Gastroesophageal sphincter (tissue), 4 donors: ENCODE results near the gene PIK3R2. TPM values are rescaled to one million over a fixed set of nuclear protein-coding genes. Genes with fewer than 3 reads are reported as not detected.
A peak's percentile ranks its signal among the peaks of the same experiment; 100 is the strongest.
"Not testable (repeated sequence)": the region's sequence is repeated elsewhere in the genome, so short reads cannot be mapped to it uniquely, and the experiment has no call there.

Experiments
- ATAC-seq: fragments of 150-250 bp; one replicate; pipeline ENCODE4 v1.9.1; 2016; ENCODE audit warnings: mild to moderate bottlenecking, moderate library complexity
- H3K27ac ChIP-seq, 4 donors: fragments of 200-600 bp; sonication (generic) in 3 of 4; 1 replicate in 3 of 4; 2 replicates in 1 of 4; pipeline ENCODE4 v1.5.1; 2016 to 2019
- H3K27me3 ChIP-seq: fragments of 200-600 bp; sonication (generic); one replicate; pipeline ENCODE4 v1.5.1; 2019
- H3K36me3 ChIP-seq, 2 donors: fragments of 200-600 bp; sonication (generic); one replicate each; pipeline ENCODE4 v1.5.1; 2019; ENCODE audit warnings: control low read depth in 1 of 2
- H3K4me1 ChIP-seq, 3 donors: fragments of 200-600 bp; sonication (generic); 1 replicate in 2 of 3; 2 replicates in 1 of 3; pipeline ENCODE4 v1.5.1; 2016 to 2019; ENCODE audit warnings: control low read depth in 2 of 3
- H3K4me3 ChIP-seq, 2 donors: fragments of 200-600 bp; sonication (generic); one replicate each; pipeline ENCODE4 v1.5.1; 2019; ENCODE audit warnings: mild to moderate bottlenecking in 1 of 2, moderate library complexity in 1 of 2
- H3K9me3 ChIP-seq, 3 donors: fragments of 200-600 bp; sonication (generic); one replicate each; pipeline ENCODE4 v1.5.1; 2017 to 2019; ENCODE audit warnings: control low read depth in 2 of 3
- CTCF ChIP-seq, 4 experiments: fragments of 200-600 bp in 2 of 4; fragments of 450-650 bp in 2 of 4; sonication (generic) in 1 of 4; IDR thresholded peaks; one replicate each; pipeline ENCODE4 v1.5.1; 2017 to 2019; ENCODE audit warnings: antibody characterized with exemption in 4 of 4, mild to moderate bottlenecking in 2 of 4, moderate library complexity in 2 of 4
- EP300 ChIP-seq: sonication (generic); formaldehyde crosslinking; IDR thresholded peaks from one replicate; pipeline ENCODE4 v1.6.1; 2017; ENCODE audit warnings: antibody characterized with exemption, mild to moderate bottlenecking
- POLR2A ChIP-seq, 2 donors: fragments of 450-650 bp; IDR thresholded peaks; one replicate each; pipeline ENCODE4 v1.6.1; 2017; ENCODE audit warnings: antibody characterized with exemption in 2 of 2, mild to moderate bottlenecking in 2 of 2, moderate library complexity in 1 of 2
- POLR2AphosphoS5 ChIP-seq: sonication (generic); formaldehyde crosslinking; IDR thresholded peaks from one replicate; pipeline ENCODE4 v1.6.1; 2017; ENCODE audit warnings: antibody characterized with exemption
- WGBS, 2 donors: methylation state at CpG; one replicate each; pipeline ENCODE4 v1.1.5; 2018; ENCODE audit warnings: low coverage in 1 of 2; 5-methylcytosine and 5-hydroxymethylcytosine counted together
- total RNA-seq, 4 donors: library from RNA; depleted of rRNA; stranded (reverse); fragments of >200 nt; gene quantifications; one replicate each; pipeline ENCODE4 v1.1.0, GENCODE V29; 2016

Gene PIK3R2
- total RNA-seq, 4 donors from 2014 or later, result 5.3 to 30.1 (median 22.7) TPM

DNA sequence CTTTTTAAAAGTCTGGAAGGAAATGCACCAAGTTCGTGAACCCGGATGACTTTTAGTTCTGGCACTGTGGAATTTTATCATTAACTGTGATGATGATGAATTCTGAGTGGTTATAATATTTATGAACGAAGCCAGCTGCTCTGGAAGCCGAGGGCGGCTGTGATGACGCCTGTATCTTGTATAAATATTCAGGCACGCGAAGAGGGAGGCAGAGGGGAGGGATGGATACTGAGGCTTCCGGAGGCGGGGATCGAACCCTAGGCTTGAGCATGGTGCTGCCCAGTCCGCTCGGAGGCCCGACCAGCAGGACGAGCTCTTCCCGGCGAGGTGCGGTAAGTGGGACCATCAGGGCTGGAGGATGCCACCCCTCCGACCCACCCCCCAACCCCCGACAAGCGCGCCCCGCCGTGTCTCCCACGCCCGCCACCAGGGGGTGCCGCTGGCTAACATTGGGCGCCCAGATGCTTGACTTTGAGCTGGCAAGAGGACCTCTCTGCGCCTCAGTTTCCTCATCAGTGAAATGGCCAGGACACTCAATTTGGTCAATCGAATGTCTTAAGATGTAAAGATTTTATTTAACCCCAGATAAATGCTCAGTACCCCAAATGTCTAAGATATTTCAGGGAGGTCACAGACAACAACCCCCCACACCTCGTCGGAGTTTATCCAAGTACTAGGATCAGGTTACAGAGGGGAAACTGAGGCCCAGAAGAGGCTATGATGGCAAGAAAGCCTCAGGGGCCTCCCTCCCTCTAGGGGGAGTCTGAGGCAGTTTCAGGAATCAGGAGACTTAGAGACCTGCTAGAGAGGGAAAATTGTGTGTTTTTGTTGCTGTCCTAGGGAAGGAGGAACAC, 55.4 kb downstream of the PIK3R2 start:
- peak in 3 of 4 experiments; percentile 35 to 87 (median 45) for TF ChIP-seq CTCF (IDR thresholded peaks at IDR 0.05)
- TF ChIP-seq POLR2A (IDR thresholded peaks at IDR 0.05), result no peak
- peak; percentile 50 for TF ChIP-seq POLR2AphosphoS5
- Histone ChIP-seq H3K27me3 (peaks cover 26% of the 10 kb centered on the region), H3K9me3 (no peaks in the 10 kb centered on the region), H3K4me3 (no peak overlapping the region), H3K27ac (peak overlapping the region in 3 of 4 donors; percentile 8 to 59 (median 18)), H3K36me3 (no peaks in the 10 kb centered on the region), H3K4me1 (peaks cover 0 to 34% (median 8%) of the 10 kb centered on the region in 3 donors)
- WGBS, 2 donors, result 11 to 21% methylated on average over 8 to 15 of the region's 32 CpGs
- ATAC-seq, result no peak

GRCh38 chr19:18209912-18210311, 56.9 kb downstream of the PIK3R2 start:
- H3K9me3 ChIP-seq, ATAC-seq: not testable (repeated sequence)
- 88 to 95% methylated on average over 3 to 4 of the region's 5 CpGs for WGBS, 2 donors

DNA sequence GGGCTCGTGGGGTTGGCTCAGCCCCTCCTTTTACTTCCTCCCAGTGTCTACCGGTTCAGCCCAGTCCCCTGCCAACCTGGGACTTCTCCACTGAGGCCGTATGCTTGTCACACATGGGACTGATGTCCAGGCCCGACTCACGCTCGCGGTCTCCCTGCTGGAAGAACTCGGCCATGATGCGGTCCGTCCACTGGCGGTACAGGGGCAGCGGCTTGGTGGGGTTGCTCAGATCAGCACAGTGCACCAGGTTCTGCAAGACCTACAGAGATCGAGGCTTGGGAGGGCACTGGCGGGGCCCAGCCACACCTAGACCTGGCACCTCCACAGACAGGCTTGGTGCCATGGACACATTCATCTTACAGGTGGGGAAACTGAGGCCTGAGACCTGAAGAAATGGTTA, 58.7 kb downstream of the PIK3R2 start:
- peaks cover 0 to 13% (median 0%) of the 10 kb centered on the region in 3 donors for H3K4me1 ChIP-seq
- no CpG with 5 or more reads among the region's 14 CpGs for WGBS, 2 donors
- ATAC-seq, result no peak
- TF ChIP-seq EP300, result no peak
- no peak overlapping the region for H3K27ac ChIP-seq
- no peaks in the 10 kb centered on the region for H3K9me3 ChIP-seq
- H3K4me3 ChIP-seq, result no peak overlapping the region
- peaks cover 28% of the 10 kb centered on the region for H3K27me3 ChIP-seq
- H3K36me3 ChIP-seq, result no peaks in the 10 kb centered on the region

More at GRCh38 chr19:18209912-18210311, 56.9 kb downstream of the PIK3R2 start:
- not testable (repeated sequence) for H3K4me3 ChIP-seq, H3K27ac ChIP-seq, H3K36me3 ChIP-seq
- peaks cover 28% of the 10 kb centered on the region for H3K27me3 ChIP-seq
- peaks cover 0 to 28% (median 8%) of the 10 kb centered on the region in 3 donors for H3K4me1 ChIP-seq

DNA sequence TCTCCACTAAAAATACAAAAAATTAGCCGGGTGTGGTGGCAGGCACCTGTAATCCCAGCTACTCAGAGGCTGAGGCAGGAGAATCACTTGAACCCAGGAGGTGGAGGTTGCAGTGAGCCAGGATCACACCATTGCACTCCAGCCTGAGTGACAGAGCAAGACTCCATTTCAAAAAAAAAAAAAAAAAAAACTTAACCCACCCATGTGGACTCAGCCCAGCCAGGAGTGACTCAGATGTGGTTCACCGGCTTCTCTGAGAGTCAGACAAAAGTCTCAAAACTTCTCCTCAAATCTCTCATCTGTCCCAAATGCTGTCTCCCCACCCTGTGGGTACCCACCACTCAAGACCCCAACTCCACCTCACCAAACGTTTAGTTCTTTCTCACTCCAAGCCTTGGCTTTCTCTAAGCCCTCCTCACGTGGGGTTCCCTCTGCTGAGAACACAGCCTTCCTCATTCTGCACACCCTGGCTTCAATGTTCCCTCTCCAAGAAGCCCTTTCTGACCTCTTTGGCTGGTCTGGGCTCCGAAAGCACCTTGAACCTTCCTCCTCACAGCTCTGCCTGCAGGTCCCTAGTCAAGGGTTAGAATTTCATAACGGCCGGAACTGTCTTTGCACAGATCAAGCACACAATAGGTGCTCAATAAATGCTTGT, 61.9 kb downstream of the PIK3R2 start:
- no peak overlapping the region for H3K27ac ChIP-seq
- H3K36me3 ChIP-seq, result no peaks in the 10 kb centered on the region
- no peaks in the 10 kb centered on the region for H3K9me3 ChIP-seq
- no peaks in the 10 kb centered on the region for H3K4me1 ChIP-seq
- no peak for ATAC-seq
- H3K27me3 ChIP-seq, result peaks cover 18% of the 10 kb centered on the region
- WGBS, 2 donors, result 39 to 77% methylated on average over 5 to 6 of the region's 7 CpGs
- TF ChIP-seq POLR2A (IDR thresholded peaks at IDR 0.05), result no peak
- no peak for TF ChIP-seq POLR2AphosphoS5
- no peak for TF ChIP-seq EP300
- TF ChIP-seq CTCF (IDR thresholded peaks at IDR 0.05), result no peak
- H3K4me3 ChIP-seq, result no peak overlapping the region

- Histone ChIP-seq H3K27ac (no peak overlapping the region), H3K9me3 (no peaks in the 10 kb centered on the region), H3K4me3 (no peak overlapping the region), H3K27me3 (peaks cover 27% of the 10 kb centered on the region), H3K4me1 (peaks cover 0 to 8% (median 0%) of the 10 kb centered on the region in 3 donors), H3K36me3 (no peaks in the 10 kb centered on the region)
- no peak for TF ChIP-seq POLR2A (IDR thresholded peaks at IDR 0.05)
- TF ChIP-seq POLR2AphosphoS5, result no peak
- TF ChIP-seq CTCF (IDR thresholded peaks at IDR 0.05), result no peak
- no peak for TF ChIP-seq EP300
- 100% methylated on average over 1 of the region's 8 CpGs; no CpG with 5 or more reads in 1 of the 2 donors for WGBS, 2 donors
- no peak for ATAC-seq
Measured at GRCh38 chr19:18216789-18217188, 63.8 kb downstream of the PIK3R2 start.
